ENCODE measurements around the gene MARCHF3.
"Not testable (repeated sequence)": the region's sequence is repeated elsewhere in the genome, so short reads cannot be mapped to it uniquely, and the experiment has no call there.

The MARCHF3 gene

GRCh38 chr5:127011153-127011552 lies 19.2 kb downstream of the MARCHF3 start:
- DNase-seq: no peak

DNA sequence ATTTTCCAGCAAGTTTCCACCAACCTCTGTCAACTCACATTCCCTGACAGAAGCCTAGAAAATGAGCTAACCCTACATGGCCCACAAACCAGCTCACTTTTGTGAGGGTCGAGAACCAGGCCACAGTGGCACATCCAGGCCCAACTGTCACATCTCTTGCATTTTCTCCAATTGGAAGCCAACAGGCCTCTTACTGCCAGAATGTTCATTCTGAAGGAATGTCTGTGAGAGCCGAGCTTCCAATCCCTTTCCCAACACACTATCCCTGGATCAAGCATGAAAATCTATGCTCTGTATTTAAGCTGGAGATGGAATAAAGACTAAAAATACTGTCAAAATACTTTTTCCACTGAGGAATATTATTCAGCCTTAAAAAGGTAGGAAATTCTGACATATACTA lies 20.0 kb downstream of the MARCHF3 start:
- DNase-seq: no peak

DNA sequence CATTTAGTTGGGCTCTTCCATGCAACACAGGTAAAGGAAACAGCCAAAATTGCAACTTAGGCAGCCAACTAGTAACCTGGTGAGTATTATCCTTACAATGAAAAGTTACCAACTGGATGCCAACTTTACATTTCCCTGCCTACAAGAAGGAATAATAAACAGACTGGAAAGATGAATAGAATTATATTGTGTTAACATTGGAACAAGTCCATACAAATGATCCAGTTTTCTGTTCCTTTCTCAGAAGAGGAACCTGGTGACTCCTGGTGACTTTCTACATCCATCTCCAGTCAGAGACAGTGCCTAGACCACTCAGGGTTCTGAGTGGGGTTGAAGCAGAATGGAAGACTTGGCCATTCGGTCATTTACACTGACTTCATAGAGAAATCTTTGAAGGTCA lies 20.6 kb downstream of the MARCHF3 start:
- DNase-seq: no peak

- DNase-seq: no peak
Observed at GRCh38 chr5:127008300-127008975, 21.9 kb downstream of the MARCHF3 start.

GRCh38 chr5:127007522-127007921 lies 22.8 kb downstream of the MARCHF3 start:
- DNase-seq: no peak

DNA sequence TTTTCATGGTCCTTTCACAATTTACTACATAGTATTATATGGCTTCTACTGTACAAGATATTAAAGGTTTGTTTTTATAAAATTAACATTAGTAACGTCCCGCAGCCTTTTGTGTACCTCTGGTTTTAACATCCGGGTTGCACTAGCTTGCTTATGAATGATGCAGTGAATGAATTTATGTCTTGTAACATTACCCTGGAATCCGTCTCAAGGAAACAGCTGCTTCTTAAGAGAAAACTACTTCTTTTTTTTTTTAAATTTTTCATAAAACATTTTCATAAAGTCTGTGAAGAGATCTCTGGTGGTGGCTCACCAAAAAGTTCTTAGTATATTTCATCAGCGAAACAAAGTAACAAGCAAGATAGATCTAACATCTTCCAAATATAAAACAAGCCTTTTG lies 23.6 kb downstream of the MARCHF3 start:
- no peak for DNase-seq

DNA sequence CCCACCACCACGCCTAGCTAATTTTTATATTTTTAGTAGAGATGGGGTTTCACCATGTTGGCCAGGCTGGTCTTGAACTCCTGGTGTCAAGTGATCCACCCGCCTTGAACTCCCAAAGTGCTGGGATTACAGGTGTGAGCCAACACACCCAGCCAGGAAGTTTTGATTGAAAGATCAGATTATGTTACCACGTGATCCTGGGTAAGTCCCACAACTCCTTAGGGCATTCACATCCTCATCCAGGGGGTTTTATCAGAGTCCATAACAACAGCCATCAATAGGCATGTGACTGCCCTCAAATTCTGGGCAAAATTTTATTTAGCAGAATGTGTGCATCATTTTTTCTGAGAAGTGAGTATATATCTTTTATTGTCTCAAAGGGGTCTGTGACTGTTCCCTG lies 25.1 kb downstream of the MARCHF3 start:
- DNase-seq: not testable (repeated sequence)

GRCh38 chr5:127004721-127005120 lies 25.6 kb downstream of the MARCHF3 start:
- DNase-seq: no peak

GRCh38 chr5:127003798-127004495 lies 26.4 kb downstream of the MARCHF3 start:
- DNase-seq: no peak

DNA sequence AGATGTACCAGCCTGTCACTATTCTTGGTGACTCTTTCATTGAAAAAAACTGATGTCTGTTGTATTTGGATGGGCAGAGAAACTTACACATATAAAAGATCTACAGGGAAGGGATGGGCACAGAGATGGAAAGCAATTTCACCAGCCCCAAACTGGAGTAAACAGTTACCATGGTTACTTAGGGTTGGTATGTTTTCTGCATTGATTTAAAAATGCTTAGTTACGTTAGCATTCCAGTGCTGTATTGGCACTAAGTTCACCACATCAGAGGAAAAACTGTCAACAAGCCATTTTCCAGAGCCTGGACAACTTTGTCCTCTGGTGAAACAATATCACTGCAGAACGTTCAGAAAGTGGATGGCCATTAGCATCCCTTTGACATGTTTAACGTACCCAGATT lies 28.0 kb downstream of the MARCHF3 start:
- DNase-seq: no peak

DNA sequence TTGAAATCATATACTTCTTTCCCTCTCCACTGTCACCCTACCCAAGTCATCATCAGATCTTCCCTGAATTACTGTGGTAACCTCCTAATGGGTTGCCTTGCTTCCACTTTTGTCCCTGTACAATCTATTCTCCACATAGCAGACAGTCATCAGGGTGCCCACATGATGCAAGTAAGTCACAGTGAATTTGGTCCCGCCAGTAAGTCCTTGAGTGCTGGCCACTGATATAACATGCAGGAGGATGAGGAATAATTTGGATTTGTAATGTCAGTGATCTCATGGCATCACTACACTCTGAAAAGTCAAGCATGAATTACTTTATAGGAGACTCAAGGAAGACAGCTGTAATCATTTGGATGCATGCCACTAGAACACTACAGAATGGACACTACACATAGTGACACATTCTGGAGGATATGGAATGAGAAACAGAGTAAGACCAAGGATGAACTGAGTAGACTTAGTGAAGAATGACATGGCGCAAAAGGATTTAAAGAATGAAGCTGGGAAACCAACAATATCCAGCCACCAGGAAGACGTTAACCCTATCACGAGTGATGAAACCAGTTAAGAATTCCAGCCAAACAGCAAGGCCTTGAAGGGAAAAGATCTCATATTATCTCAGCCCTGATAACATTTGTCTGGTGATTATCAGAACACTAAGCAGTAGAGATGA lies 28.6 kb downstream of the MARCHF3 start:
- no peak for DNase-seq

- DNase-seq: no peak
Observed at GRCh38 chr5:126998895-126999570, 31.3 kb downstream of the MARCHF3 start.

- DNase-seq: no peak
Observed at GRCh38 chr5:126998201-126998631, 32.1 kb downstream of the MARCHF3 start.

DNA sequence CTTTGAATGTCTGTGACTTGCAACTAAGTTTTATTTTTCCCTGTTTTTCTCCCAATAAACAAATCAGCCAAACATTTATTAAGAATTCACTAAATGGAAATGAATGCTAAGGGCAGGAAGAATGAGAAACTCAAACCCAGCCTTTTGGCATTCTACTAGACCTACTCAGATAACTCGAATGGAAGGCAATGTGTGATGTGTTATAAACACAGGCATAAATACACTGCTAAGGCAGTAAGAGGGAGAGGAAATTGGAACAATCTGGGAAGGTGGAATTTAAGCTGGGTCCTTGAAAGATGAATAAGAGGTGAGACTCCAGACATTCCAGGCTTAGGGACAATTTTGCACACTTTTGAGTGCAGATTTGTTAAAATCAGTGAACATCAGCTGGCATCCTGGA lies 34.7 kb downstream of the MARCHF3 start:
- no peak for DNase-seq

DNA sequence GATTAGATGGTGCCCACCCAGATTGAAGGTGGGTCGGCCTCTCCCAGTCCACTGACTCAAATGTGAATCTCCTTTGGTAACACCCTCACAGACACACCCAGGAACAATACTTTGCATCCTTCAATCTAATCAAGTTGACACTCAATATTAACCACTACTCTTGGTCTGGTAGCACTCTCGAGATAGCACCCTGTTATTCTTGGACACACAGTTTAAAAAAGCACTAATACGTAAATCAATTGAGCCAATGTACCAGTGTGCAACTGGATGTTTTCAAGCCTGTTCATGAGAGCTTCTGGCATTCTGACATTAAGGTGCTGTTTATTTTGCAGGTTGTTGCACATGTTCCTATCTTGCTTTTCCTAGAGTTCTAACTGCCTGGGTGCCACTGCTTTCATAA lies 35.3 kb downstream of the MARCHF3 start:
- DNase-seq: no peak

DNA sequence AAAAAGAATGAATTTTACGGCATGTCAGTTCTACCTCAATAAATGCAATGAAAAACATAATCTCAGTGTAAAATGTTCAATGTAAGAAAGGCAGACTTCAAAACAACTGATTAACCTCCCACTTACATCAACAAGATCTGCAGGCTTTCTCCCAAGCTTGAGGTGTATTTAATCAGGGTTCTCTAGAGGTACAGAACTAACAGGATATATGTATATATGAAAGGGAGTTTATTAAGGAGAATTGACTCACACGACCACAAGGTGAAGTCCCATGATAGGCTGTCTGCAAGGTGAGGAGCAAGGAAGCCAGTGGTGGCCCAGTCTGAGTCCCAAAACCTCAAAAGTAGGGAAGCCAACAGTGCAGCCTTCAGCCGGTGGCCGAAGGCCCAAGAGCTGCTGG lies 35.9 kb downstream of the MARCHF3 start:
- DNase-seq: no peak

- DNase-seq: no peak
Observed at GRCh38 chr5:126988021-126988569, 42.3 kb downstream of the MARCHF3 start.

- DNase-seq: no peak
Observed at GRCh38 chr5:126987271-126987899, 43.0 kb downstream of the MARCHF3 start.

GRCh38 chr5:126984632-126985031 lies 45.7 kb downstream of the MARCHF3 start:
- no peak for DNase-seq

DNA sequence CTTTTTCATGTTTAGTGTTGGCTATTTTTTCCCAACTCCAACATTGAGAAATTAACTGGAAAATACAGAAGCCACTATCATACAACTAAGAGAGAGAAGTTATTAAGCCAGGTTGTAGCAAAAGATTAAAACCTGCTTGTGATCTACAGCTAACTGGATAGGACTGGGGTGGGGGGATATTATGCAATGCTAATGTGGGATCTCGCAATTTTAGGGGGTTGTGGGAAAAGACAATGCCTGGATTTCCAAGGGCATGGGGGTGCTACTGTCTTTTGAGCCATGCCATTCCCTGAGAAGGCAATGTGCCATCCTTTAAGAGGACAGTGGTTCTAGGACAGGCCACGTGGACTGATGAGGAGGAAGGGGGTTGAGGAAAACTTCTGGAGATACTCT lies 46.5 kb downstream of the MARCHF3 start:
- no peak for DNase-seq

GRCh38 chr5:126982926-126983873 lies 47.2 kb downstream of the MARCHF3 start:
- no peak for DNase-seq

DNA sequence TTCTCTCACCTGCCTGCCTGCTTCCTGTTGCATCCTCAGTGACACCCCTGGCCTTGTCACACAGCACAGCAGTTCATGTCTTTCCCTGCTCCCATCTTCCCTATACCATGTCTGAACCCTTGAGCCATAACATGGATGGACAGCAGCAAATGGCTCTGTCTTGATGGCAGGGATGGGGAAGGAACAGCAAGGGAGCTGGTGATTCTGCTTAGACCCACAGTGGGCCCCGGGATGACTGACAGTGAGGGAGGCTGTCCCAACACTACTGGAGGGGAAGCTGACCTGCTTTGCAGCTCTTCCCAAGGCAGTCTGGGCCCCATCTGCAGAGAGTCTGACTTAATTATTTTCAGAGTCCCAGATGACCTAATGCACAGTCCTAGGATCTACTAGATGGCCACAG lies 48.2 kb downstream of the MARCHF3 start:
- no peak for DNase-seq
